HG03103 (cell line): ENCODE measurements around the gene OR52E1.
"Not testable (repeated sequence)": the region's sequence is repeated elsewhere in the genome, so short reads cannot be mapped to it uniquely, and the experiment has no call there.

Experiments
- ATAC-seq: cut with Tn5 transposase; IDR thresholded peaks from one replicate; pipeline ENCODE4 v1.9.1; 2021; ENCODE audit warnings: low read depth; ENCODE audit not compliant: unreplicated experiment

OR52E1 gene

GRCh38 chr11:5069272-5069671 lies at the start of gene OR52E1:
Gene OR52E1, plus strand, starts transcription at chr11:5069572.
- no peak for ATAC-seq

- ATAC-seq = no peak
These were observed 47.4 kb upstream of the OR52E1 start for GRCh38 chr11:5021996-5022395.

DNA sequence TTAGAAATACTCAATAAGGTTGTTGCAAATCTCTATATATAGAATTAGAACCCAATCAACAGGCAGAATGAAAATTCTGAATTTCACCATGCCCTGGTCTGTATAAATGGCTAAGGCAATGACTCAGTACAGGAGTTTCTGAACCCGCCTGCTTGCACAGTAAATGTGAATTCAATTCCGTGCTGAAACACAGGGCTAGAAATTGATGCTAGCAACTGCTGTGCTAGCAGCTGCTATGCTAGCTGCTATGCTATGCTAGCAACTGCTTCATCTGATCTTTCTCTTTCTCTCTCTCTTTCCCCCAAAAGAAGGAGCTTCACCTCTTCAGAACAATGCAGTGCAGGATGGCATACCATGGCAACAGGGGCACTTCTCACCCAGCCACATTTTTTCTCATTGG lies 32.7 kb upstream of the OR52E1 start:
- ATAC-seq = no peak

DNA sequence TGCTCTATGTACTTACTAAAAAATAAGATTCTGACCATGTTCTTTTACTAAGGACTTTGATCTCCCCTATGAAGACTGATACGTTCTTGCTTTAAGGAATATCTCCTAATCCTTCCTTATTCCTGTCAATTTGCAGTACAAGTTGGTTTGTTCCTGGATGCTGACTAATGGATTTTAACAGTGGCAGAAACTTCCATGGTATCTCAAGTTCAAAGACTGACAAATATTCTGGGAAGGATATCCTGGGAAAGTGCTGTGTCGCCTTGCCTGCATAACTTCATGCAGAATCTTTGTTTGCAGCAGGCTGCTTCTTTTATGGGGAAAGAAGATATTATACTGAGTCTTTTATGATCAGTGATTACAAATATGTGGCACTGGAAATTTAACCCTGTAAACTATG lies 31.4 kb upstream of the OR52E1 start:
- no peak for ATAC-seq

DNA sequence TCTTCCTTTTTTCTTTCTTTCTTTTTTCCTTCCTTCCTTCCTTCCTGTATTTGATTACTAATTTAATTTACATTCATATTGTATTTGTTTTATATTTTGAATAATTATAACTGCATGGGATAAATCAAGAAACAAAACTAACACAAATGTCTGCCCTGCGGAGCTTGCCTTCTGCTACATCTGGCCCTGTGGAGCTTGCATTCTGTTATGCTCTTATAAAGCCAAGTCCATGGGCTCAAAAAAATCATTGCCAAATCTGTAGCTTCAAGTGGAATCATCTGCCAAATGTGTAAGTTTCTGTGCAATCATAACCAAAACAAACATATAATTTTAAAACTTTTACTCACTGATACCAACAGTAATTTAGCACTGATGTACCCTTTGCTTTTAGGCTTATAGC lies 31.0 kb upstream of the OR52E1 start:
- no peak for ATAC-seq

DNA sequence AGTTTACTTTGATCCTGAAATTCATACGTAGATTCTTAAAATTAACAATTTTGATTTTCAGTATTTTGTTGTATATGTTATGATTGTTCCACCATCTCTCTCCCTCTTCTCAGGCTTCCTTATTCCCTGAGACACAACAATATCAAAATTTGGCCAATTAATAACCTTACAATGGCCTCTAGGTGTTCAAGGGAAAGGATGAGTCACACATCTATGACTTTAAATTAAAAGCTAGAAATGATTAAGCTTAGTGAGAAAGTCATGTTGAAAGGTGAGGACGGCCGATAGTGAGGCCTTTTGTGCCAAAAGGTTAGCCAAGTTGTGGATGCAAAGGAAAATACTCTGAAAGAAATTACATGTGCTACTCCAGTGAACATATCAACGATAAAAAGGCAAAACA lies 28.5 kb upstream of the OR52E1 start:
- no peak for ATAC-seq

DNA sequence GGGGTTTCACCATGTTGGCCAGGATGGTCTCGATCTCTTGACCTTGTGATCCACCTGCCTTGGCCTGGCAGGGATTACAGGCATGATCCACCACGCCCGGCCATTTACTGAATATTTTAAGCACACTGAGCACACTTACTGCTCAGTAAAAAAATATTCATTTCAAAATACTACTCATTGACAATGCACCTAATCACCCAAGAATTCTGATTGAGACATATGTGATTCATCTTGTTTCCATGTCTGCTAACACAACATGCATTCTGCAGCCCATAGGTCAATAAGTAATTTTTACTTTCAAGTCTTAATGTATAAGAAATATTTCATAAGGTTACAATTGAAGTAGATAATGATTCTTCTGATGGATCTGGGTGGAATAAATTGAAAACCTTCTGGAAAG lies 27.3 kb upstream of the OR52E1 start:
- no peak for ATAC-seq

DNA sequence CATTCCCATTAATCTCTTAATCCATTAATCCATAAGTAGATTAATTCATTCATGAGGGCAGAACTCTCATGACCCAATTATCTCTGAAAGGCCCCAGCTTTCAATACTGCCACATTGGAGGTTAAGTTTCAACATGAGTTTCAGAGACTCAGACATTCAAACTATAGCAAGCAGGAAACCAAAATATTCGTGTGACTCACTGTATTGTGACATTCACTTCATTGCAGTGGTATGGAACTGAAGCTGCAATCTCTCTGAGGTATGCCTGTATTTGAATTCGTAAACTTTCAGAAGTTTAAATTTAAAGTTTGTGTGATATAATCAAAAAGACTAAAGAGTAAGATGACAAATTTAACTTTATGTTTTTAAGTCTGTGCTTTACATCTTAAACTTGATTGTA lies 26.0 kb upstream of the OR52E1 start:
- no peak for ATAC-seq

DNA sequence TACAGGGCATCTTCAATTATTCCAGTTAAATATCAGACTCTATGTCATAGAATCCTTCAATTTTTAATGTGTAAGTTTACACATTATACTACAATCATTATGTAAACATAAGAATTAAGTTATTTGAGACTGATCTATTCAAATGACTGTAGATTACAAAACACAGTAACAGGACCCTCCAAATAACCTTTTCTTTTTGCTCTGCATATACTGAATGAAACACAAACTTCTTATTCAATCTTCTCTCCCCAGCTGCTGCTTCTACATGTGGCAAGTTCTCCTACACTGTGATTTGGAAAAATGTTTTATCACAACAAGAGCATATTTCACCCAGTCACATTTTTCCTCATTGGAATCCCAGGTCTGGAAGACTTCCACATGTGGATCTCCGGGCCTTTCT lies 23.1 kb upstream of the OR52E1 start, which contains the start of gene OR52J3:
Gene OR52J3, plus strand, starts transcription at position 301 of the 400 bp plus-strand sequence. Its CDS starts 0 bp downstream, at position 301.
- no peak for ATAC-seq

GRCh38 chr11:5046754-5047330 lies 22.5 kb upstream of the OR52E1 start:
- no peak for ATAC-seq

DNA sequence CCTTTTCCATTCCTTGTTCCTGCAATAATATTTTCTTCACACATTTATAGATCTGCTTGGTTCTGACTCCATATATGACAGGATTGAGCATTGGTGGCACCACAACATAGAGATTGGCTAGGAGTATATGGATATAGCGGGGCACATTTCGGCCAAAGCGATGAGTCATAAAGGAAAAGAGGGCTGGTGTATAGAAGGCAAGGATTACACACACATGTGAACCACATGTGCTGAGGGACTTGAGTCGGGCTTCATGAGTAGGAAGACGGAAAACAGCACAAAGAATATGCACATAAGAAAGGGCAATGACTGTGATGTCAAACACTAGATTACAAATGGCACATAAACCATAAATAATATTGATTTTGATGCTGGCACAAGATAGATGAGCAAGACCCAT lies 10.7 kb upstream of the OR52E1 start:
- not testable (repeated sequence) for ATAC-seq

DNA sequence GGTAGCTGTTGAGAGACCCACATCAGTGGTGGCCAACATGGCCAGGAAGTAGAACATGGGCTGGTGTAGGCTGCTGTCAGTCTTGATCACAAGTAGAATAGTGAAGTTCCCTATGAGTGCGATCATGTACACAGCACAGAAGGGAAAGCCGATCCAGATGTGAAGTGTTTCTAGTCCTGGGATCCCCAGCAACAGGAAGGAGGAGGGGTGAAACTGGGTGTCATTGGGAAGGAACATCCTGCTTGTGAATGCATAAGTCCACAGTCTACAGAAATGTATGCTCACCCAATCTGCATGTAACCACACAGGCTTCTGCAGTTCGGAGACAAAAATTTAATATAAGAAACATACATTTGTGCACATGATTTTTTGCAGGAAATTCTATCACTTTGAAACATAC lies 10.0 kb upstream of the OR52E1 start, which contains the start of gene OR52E2:
Gene OR52E2, minus strand, starts transcription at position 237 of the 400 bp plus-strand sequence. Its CDS starts 0 bp downstream, at position 237.
- ATAC-seq = no peak

DNA sequence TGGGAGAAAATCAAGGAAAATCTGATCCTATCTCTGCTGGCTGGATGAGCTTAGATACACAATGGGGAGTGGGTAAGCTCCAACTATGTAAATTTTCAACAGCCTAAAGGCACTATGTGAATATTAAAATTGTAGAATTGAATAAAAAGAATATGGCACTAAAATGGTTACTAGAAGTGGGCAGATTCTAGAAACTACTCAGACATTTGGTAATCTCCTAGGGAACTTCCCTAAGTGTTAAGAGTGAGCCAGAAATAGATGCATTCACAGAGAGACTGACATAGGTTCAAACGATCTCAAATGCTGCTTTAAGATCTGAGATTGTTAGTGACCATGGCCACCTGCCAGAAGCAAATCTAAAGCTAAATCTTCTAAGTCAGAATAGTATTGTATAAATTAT lies 4.3 kb upstream of the OR52E1 start:
- ATAC-seq = no peak

GRCh38 chr11:5071799-5072198 lies 2.4 kb downstream of the OR52E1 start:
- ATAC-seq = no peak

- no peak for ATAC-seq
These were observed 12.0 kb downstream of the OR52E1 start for GRCh38 chr11:5081405-5081804.

- no peak for ATAC-seq
These were observed 14.2 kb downstream of the OR52E1 start for GRCh38 chr11:5083602-5084001.

DNA sequence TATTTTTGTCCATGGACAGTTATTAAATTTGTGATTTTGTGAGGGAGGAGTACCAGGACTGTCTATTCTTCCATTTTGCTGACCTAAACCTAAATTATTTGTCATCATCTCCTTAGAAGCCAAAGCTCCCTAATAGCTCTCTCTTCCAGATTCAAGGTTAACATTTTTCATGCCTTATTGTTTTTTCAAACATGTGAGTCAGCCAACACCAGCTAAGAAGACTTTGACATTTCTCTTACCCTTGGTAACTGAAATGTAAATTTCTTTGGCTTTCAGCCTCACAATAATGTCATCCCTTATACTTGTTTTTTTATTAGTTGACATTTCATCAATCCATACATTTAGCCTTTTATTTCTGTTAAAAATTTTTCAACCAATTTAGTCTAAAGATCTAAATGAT lies 19.2 kb downstream of the OR52E1 start:
- no peak for ATAC-seq

GRCh38 chr11:5090668-5091067 lies 21.3 kb downstream of the OR52E1 start:
- ATAC-seq = no peak

DNA sequence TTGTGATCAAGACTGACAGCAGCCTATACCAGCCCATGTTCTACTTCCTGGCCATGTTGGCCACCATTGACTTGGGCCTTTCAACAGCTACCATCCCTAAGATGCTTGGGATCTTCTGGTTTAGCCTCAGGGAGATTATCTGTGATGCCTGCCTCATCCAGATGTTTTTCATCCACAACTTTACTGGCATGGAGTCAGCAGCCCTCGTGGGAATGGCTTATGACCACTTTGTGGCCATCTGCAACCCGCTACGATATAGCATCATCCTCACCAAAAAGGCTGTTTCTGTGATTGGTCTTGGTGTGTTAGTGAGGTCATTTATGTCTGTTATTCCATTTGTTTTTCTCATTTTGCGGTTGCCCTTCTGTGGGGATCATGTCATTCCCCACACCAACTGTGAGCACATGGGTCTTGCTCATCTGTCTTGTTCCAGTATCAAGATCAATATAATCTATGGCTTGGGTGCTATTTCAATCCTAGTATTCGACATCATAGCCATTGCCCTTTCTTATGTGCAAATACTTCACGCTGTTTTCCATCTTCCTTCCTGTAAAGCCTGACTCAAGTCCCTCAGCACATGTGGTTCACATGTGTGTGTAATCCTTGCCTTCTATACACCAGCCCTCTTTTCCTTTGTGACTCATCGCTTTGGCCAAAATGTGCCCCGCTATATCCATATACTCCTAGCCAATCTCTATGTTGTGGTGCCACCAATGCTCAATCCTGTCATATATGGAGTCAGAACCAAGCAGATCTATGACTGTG lies 23.6 kb downstream of the OR52E1 start:
- no peak for ATAC-seq

DNA sequence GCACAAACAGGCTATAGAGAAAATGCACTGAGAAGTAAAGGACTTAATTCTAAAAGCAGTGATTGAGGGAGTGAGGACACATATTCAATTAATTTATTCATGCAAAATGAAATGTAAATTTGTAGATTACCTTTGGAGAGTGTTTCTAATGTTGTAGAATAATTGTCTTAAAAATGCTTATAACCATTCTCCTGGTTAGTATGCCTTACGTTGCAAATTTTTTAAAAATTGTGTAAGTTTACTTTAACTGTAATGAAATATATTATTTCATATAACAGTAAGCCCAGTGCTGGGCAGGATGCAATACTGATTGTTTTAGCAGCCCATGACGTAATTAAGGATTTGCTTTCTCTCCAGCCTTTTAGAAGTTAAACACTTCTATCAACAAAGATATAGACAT lies 26.6 kb downstream of the OR52E1 start:
- ATAC-seq = no peak

- ATAC-seq = no peak
These were observed 32.9 kb downstream of the OR52E1 start for GRCh38 chr11:5102246-5102645.

- ATAC-seq = no peak
These were observed 33.7 kb downstream of the OR52E1 start for GRCh38 chr11:5103066-5103465.
